Natural killer cell (primary cell): ENCODE data around the gene CYP4B1. TPM values are rescaled to one million over a fixed set of nuclear protein-coding genes. Genes with fewer than 3 reads are reported as not detected.

Experiments used
- ATAC-seq, 3 donors: fragments of 150-1000 bp in 2 of 3; fragments of 200-7000 bp in 1 of 3; cut with Tn5 transposase; 1 replicate in 1 of 3; 2 replicates in 2 of 3; pipeline ENCODE4 v1.10.0; 2021; ENCODE audit warnings: mild to moderate bottlenecking in 2 of 3, moderate library complexity in 2 of 3
- DNase-seq, 2 donors: peaks; one replicate each; pipeline versions ENCODE4 v3.0.0 to v3.0.0-alpha.2; 2013 to 2021; ENCODE audit warnings: mixed read lengths in 1 of 2
- H3K27ac ChIP-seq: one replicate; pipeline ENCODE4 v1.5.1; 2013; ENCODE audit warnings: mild to moderate bottlenecking, low read length
- H3K27me3 ChIP-seq: one replicate; pipeline ENCODE4 v1.6.1; 2013; ENCODE audit warnings: low read length; ENCODE audit not compliant: control insufficient read depth, insufficient read depth
- H3K36me3 ChIP-seq: one replicate; pipeline ENCODE4 v1.6.1; 2013; ENCODE audit warnings: low read length; ENCODE audit not compliant: control insufficient read depth, insufficient read depth
- H3K4me1 ChIP-seq: one replicate; pipeline ENCODE4 v1.6.1; 2013; ENCODE audit warnings: low read length; ENCODE audit not compliant: control insufficient read depth, insufficient read depth
- H3K4me3 ChIP-seq: one replicate; pipeline ENCODE4 v1.5.1; 2013; ENCODE audit warnings: low read length
- H3K9me3 ChIP-seq: one replicate; pipeline ENCODE4 v1.6.1; 2013; ENCODE audit warnings: low read length; ENCODE audit not compliant: control insufficient read depth, insufficient read depth
- H3K27ac Mint-ChIP-seq, 2 donors: one replicate each; pipeline ENCODE4 v1.8.0; 2022; ENCODE audit warnings: mild to moderate bottlenecking in 2 of 2, mixed read lengths in 2 of 2, moderate library complexity in 1 of 2
- H3K27me3 Mint-ChIP-seq, 2 donors: one replicate each; pipeline ENCODE4 v1.8.0; 2022; ENCODE audit warnings: low read depth in 2 of 2, mixed read lengths in 2 of 2
- H3K36me3 Mint-ChIP-seq: one replicate; pipeline ENCODE4 v1.8.0; 2022; ENCODE audit warnings: mixed read lengths
- H3K4me1 Mint-ChIP-seq, 2 donors: one replicate each; pipeline ENCODE4 v1.8.0; 2022; ENCODE audit warnings: mixed read lengths in 2 of 2
- H3K4me3 Mint-ChIP-seq: one replicate; pipeline ENCODE4 v1.8.0; 2022; ENCODE audit warnings: mild to moderate bottlenecking, moderate library complexity, mixed read lengths
- H3K9me3 Mint-ChIP-seq, 2 donors: one replicate each; pipeline ENCODE4 v1.8.0; 2022; ENCODE audit warnings: mixed read lengths in 2 of 2
- CTCF ChIP-seq: fragments of 200-600 bp; IDR thresholded peaks from one replicate; pipeline ENCODE4 v1.8.0; 2022; ENCODE audit warnings: antibody characterized with exemption
- WGBS: methylation state at CpG from one replicate; pipeline ENCODE4 v1.1.7; 2013; ENCODE audit warnings: missing lambda C conversion rate; ENCODE audit not compliant: insufficient coverage; 5-methylcytosine and 5-hydroxymethylcytosine counted together
- intact Hi-C: fragments of 100-400 bp; cut with micrococcal nuclease; formaldehyde crosslinking; loops from one replicate; pipeline ENCODE4 v1.14.2; 2022
- total RNA-seq, 4 donors: library from RNA; stranded (reverse); fragments of 120-200 nt in 1 of 4; gene quantifications; one replicate each; pipeline versions ENCODE4 v1.2.3 to v1.2.4, GENCODE V29; 2013 to 2022

The CYP4B1 gene
- total RNA-seq, 3 donors from 2014 or later (not counting 1 experiment from before 2014, with no cell fraction given): not detected

DNA sequence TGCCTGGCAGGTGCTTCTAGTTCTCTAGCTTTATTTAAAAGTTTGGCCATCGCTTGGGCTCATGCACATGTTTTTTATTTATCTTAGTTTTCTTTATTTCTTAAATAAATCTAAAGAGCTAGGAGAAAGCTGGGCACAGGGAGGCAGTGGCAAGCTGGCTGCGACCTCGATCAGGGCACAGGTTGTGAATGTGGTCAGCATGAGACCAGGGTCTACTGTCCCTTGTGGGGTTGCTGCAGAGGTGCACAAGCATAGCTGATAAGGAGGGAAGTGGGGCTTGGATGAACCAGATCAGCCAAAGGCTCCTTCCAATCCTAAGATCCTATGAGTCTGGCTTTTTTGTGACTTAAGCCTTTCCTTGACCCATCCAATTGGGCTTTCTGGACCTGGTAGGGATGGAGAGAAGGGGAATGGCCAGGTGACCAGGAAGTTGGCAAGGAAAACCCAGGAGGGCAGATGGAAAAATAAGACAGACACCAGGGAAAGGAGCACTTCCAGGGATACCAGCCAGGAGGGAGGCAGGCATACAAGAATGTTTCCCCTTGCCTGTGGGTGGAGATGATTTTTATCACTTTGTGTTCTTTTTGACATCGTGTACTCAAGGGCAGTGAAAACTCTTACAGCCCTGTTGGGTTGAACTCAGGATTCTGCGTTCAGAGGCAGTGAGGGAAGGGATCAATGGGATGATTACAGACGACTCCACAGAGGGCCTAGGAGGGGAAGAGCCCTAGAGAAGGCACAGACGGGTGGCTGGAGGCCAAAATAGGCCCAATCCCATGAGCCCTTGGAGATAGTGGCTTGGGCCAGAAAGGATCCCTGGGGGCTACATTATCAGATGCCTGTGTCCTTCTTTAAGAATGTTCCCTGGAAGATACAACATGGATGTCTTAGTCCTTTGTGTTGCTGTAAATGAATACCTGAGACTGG lies 8.5 kb downstream of the CYP4B1 start:
- TF ChIP-seq CTCF: no peak
- intact Hi-C loops: no loop called here
- Mint-ChIP-seq H3K27ac (no peak overlapping the region), H3K4me1 (no peaks in the 10 kb centered on the region), H3K4me3 (no peak overlapping the region), H3K27me3 (peaks cover 4 to 15% of the 10 kb centered on the region in 2 donors), H3K36me3 (no peaks in the 10 kb centered on the region), H3K9me3 (peaks cover 0 to 2% of the 10 kb centered on the region in 2 donors)
- no peaks in the 10 kb centered on the region for H3K9me3 ChIP-seq
- no peaks in the 10 kb centered on the region for H3K27me3 ChIP-seq
- H3K27ac ChIP-seq: no peak overlapping the region
- WGBS: 84% methylated on average over 6 of the region's 7 CpGs
- no peaks in the 10 kb centered on the region for H3K36me3 ChIP-seq
- ATAC-seq (no peak), DNase-seq (no peak)
- H3K4me3 ChIP-seq: no peak overlapping the region
- no peaks in the 10 kb centered on the region for H3K4me1 ChIP-seq

DNA sequence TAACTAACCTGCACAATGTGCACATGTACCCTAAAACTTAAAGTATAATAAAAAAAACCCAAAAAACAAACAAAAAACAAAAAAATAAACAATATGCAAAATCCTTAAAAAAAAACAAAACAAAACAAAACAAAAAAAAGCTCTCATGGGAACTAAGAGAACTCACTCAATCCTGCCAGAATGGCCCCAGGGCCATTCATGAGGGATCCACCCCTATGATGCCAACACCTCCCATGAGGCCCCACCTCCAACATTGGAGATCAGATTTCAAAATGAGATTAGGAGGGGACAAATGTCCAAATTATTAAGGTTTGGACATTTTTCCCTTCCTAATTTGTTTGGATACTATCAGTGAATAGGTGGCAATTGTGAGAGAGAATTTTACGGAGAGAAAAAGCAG lies 10.2 kb downstream of the CYP4B1 start:
- H3K9me3 ChIP-seq: no peaks in the 10 kb centered on the region
- intact Hi-C loops: no loop called here
- 100% methylated on average over 1 of the region's 1 CpG for WGBS
- no peaks in the 10 kb centered on the region for H3K36me3 Mint-ChIP-seq
- H3K4me3 ChIP-seq: no peak overlapping the region
- no peak overlapping the region for H3K27ac ChIP-seq
- no peak overlapping the region for H3K4me3 Mint-ChIP-seq
- H3K27me3 Mint-ChIP-seq: peaks cover 4 to 15% of the 10 kb centered on the region in 2 donors
- no peak overlapping the region for H3K27ac Mint-ChIP-seq
- H3K36me3 ChIP-seq: no peaks in the 10 kb centered on the region
- H3K4me1 Mint-ChIP-seq: no peaks in the 10 kb centered on the region
- DNase-seq: no peak
- ATAC-seq: no peak
- no peak for TF ChIP-seq CTCF
- no peaks in the 10 kb centered on the region for H3K4me1 ChIP-seq
- no peaks in the 10 kb centered on the region for H3K27me3 ChIP-seq
- H3K9me3 Mint-ChIP-seq: peaks cover 0 to 2% of the 10 kb centered on the region in 2 donors

DNA sequence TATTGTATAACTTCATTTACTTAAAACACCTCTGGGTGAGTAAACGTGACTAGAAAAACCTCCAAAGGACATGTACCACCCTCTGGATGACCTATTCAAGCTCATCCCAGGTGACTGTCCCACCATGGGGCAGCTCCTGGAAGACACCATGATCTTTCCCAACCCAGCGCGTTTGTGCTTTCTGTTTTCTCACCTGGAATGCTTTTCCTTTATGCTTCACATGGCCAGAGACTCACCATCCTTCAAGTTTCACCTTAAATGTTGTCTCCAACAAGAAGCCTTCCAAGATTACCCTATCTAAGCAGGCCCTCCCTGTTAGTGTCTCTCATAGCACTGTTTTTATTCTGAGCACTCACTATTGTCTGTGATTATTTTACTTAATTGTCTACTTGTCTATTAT lies 11.1 kb downstream of the CYP4B1 start:
- DNase-seq: no peak
- Histone ChIP-seq H3K4me1 (no peaks in the 10 kb centered on the region), H3K36me3 (no peaks in the 10 kb centered on the region), H3K27ac (no peak overlapping the region), H3K4me3 (no peak overlapping the region), H3K9me3 (no peaks in the 10 kb centered on the region), H3K27me3 (no peaks in the 10 kb centered on the region)
- peaks cover 4 to 15% of the 10 kb centered on the region in 2 donors for H3K27me3 Mint-ChIP-seq
- H3K9me3 Mint-ChIP-seq: peaks cover 0 to 2% of the 10 kb centered on the region in 2 donors
- 73% methylated on average over 3 of the region's 3 CpGs for WGBS
- H3K4me1 Mint-ChIP-seq: no peaks in the 10 kb centered on the region
- intact Hi-C loops: no loop called here
- H3K4me3 Mint-ChIP-seq: no peak overlapping the region
- ATAC-seq: no peak
- H3K36me3 Mint-ChIP-seq: no peaks in the 10 kb centered on the region
- TF ChIP-seq CTCF: no peak
- no peak overlapping the region for H3K27ac Mint-ChIP-seq
